GM18870 (cell line): ENCODE data around the gene RBMXL2.

Source experiments
- ATAC-seq: cut with Tn5 transposase; IDR thresholded peaks from one replicate; pipeline ENCODE4 v1.9.1; 2021; ENCODE audit warnings: moderate library complexity; ENCODE audit not compliant: unreplicated experiment

Gene RBMXL2

GRCh38 chr11:7088921-7089320 lies at the start of gene RBMXL2:
Gene RBMXL2, plus strand, starts transcription at chr11:7088998. Its CDS starts 123 bp downstream, at chr11:7089121.
- ATAC-seq = no peak

DNA sequence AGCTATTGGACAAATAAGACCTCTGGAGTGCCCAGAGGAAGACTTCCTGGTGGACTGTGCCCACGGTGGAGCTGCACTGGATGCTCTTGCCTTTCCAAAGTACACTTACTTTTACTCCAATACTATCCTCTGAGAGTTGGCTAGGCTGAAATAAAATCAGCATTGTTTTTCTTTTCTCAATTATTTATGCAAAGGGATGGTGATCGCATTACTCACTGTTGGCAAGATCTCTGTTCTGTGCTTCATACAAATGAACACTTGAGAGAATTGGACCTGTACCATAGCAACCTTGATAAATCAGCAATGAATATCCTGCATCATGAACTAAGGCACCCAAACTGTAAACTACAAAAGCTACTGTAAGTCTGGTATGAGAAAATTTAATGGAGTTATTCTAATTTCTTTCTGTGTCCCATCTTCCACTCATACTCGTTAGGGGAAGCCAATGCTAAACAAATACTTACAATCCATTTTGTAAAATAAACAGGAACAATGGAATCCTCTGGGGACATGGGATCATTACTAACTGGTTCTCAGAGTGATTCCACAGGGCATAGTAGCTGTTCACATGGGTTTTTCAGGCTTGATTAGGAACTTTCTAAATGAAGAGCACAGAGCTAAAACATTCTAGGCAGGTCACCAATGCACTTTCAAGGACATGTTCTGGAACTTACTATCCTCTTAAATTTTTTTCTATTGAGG lies 42.2 kb upstream of the RBMXL2 start:
- ATAC-seq = no peak

DNA sequence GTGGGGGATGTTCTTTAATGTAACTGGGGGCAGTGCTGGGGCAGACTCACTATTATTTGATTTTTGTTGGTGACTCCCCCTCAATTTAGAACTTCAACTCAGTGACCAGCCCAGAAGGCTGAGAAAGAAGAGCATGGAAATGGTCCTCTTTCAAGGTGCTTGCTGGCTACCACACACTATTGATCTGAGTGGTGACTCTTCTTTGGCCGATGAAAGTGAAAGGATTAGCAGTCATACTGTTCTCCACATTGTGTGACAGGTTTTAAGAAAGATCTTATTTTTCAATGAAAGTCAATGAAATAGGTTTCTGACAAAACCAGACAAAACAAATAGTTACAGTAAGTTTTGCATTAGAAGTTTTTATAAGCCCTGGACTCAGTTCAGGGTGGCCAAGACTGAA lies 38.6 kb upstream of the RBMXL2 start:
- ATAC-seq = no peak

- no peak for ATAC-seq
Measured at GRCh38 chr11:7056828-7057513, 31.8 kb upstream of the RBMXL2 start.

- ATAC-seq = no peak
Measured at GRCh38 chr11:7057641-7058040, 31.2 kb upstream of the RBMXL2 start.

GRCh38 chr11:7060868-7061267 lies 27.9 kb upstream of the RBMXL2 start:
- no peak for ATAC-seq

- ATAC-seq = no peak
Measured at GRCh38 chr11:7062534-7062933, 26.3 kb upstream of the RBMXL2 start.

DNA sequence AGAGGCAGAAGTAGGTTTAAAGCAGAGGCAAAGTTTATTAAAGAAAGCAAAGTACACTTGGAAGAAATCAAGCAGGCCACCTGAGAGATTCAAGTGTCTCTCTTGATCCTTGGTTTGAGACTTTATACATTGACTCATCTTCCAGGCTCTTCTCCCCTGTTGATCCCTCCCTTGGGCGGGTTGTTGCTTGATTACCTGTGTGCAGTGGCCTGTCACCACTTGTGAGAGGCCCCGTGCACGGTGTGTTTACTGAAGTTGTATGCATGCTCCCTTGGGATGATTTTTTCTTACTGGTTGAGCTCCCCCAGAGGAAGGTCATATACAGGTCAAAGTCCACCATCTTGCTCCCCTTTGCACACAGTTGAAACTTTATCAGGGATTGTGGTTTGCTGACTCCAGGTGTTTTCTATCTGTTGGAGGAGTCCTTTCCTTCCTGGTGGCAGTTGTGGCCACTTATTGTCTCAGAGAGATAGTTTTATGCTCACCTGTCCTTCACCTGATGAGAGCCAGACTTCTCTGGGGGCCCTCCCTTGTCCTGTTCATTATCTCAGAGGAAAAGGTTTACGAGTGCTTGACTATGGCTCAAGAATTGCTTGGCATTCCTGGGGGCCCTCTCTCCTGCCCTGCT lies 16.3 kb upstream of the RBMXL2 start:
- ATAC-seq = no peak

DNA sequence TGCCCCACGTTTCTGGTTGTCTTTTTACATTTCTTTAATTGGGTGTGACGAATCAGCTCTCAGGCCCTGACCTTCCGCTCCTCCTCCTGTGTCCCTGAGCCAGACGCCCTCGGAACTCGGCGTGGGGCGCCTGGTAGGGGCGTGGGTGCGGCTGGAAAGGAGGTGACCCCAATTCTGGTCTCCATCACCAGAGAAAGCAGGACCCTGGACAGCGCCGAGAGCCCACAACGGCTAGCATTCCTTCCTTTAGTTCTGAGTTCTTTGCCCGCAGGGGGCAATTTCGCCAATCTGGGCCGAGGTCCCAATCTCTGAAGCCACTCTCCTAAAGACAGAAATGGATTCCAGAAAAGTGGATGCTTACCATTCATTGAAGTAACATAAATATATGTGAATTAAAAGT lies 11.7 kb upstream of the RBMXL2 start:
- no peak for ATAC-seq

GRCh38 chr11:7079545-7080135 lies 9.2 kb upstream of the RBMXL2 start:
- no peak for ATAC-seq

- no peak for ATAC-seq
Measured at GRCh38 chr11:7080900-7081299, 7.9 kb upstream of the RBMXL2 start.

- ATAC-seq = no peak
Measured at GRCh38 chr11:7081441-7081840, 7.4 kb upstream of the RBMXL2 start.

- no peak for ATAC-seq
Measured at GRCh38 chr11:7089328-7090251, 792 bp downstream of the RBMXL2 start.

- peak; percentile 83 for ATAC-seq
Measured at GRCh38 chr11:7098235-7098832, 9.5 kb downstream of the RBMXL2 start.

DNA sequence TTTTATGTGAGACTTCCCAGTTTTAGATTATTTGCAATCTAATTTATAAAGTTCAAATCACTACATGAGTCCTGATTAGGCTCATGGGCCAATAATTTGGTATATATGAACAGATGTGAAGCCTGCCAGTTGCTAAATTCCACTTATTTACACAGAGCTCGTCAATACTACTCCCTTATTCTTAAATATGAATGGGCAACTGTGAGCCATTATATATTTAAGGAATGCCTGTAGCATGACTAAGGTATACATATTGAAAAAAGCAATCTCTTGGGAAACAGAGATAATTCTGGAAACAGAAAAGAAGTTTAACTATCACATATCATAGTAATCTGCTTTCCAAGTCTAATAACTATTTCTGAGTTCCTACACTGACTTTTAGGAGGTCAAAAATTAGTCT lies 27.0 kb downstream of the RBMXL2 start:
- no peak for ATAC-seq

DNA sequence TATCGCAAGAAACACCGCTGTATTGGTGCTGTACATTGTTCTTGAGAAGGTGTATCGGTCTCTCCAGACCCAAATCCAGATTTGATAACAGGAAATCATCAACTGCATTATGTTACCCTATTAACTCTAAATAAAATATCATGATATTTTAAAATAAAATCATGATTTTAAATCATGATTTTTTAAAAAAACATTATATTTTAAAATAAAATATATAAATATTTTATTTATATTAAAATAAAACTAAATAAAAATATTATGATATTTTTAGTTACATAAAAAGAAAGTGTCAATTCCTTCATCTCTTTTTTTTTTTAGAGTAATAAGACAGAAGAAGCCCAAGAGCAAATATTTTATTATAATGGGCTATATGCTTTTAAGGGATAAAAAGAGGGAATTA lies 27.6 kb downstream of the RBMXL2 start:
- ATAC-seq = no peak

- no peak for ATAC-seq
Measured at GRCh38 chr11:7138051-7138450, 49.3 kb downstream of the RBMXL2 start.
